ENCODE measurements around the gene BAX. TPM values are rescaled to one million over a fixed set of nuclear protein-coding genes. Genes with fewer than 3 reads are reported as not detected.

Gene BAX
- total and polyA plus RNA-seq, 2 of the 13 experiments (the other 11 are each of a cell fraction or from before 2014, with no cell fraction given): 139 to 176 TPM

DNA sequence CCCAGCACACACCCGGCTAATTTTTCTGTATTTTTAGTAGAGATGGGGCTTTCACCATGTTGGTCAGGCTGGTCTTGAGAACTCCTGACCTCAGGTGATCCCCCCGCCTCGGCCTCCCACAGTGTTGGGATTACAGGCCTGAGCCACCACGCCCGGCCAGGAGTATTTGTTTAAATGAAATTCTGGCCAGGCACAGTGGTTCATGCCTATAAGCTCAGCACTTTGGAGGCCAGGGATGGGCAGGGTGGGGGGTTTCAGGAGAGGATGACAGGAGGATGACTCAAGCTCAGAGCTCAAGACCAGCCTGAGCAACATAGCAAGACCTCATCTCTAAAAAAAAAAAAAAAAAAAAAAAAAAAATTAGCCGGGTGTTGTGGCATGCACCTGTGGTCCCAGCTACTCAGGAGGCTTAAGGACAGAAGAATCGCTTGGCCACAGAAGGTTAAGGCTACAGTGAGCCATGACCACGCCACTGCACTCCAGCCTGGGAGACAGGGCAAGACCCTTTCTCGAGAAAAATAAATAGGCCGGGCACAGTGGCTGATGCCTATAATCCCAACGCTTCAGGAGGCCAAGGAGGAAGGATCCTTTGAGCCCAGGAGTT lies 29.3 kb upstream of the BAX start:
- Histone ChIP-seq H3K79me2 (ENCODE audit: insufficient read depth, low read length) (no peaks in the 10 kb centered on the region), H3K36me3 (replicated peaks in 1 of 2; ENCODE audit: control insufficient read depth in 1 of 2, insufficient read depth in 2 of 2, low read length in 2 of 2) (peaks cover 3 to 10% of the 10 kb centered on the region in 2 experiments; a peak in 4 of 5 replicates), H3K9ac (ENCODE audit: insufficient read depth, low read depth, low read length) (no peak overlapping the region), H3K27me3 (ENCODE audit: control insufficient read depth in 1 of 2, insufficient read depth in 2 of 2, low read length in 2 of 2) (no peaks in the 10 kb centered on the region), H2AFZ (ENCODE audit: low read length) (no peak overlapping the region), H3K27ac (ENCODE audit: extremely low read length, insufficient read depth, low read length) (no peak overlapping the region), H3K9me3 (ENCODE audit: low read length) (no peaks in the 10 kb centered on the region), H3K4me2 (ENCODE audit: low read depth, low read length) (no peak overlapping the region), H4K20me1 (ENCODE audit: insufficient read depth, low read length) (no peaks in the 10 kb centered on the region), H3K4me3 (replicated peaks in 1 of 3; ENCODE audit: insufficient read depth in 1 of 3, low read depth in 2 of 3, low read length in 3 of 3) (no peak overlapping the region), H3K4me1 (ENCODE audit: insufficient read depth, low read length) (no peaks in the 10 kb centered on the region)
- BruUV-seq (replicated peaks): no TSS peak
- in situ Hi-C loops (cut with HindIII; ENCODE audit: extremely low pct_ligation_motif_present, low pct_unique_long_range_greater_than_20kb) (no loop called here), intact Hi-C loops (cut with micrococcal nuclease; ENCODE audit: unreplicated experiment) (no loop called here)
- ChIA-PET POLR2A (interaction anchor here (1.1 to 1.5 kb wide), 2 partner anchors 25 to 29 kb away, joined by 3 read pairs; partner anchors contain the start of genes BAX and NUCB1), CTCF (ENCODE audit: low intra/inter-chr PET ratio, low total read pairs) (no interaction called here)
- 59% methylated on average over 10 of the region's 11 CpGs for WGBS (ENCODE audit: low lambda C conversion rate)
- no peak for FAIRE-seq
- DNase-seq (ENCODE audit: low spot score): peak; percentile 28
- ATAC-seq: no peak
- TF ChIP-seq KDM6A (CRISPR knock-in tag; IDR thresholded peaks at IDR 0.05; ENCODE audit: low read depth): no peak
- no peak for TF ChIP-seq ZNF782 (CRISPR knock-in tag; IDR thresholded peaks at IDR 0.05; ENCODE audit: borderline replicate concordance)
- TF ChIP-seq, protein P1, sequence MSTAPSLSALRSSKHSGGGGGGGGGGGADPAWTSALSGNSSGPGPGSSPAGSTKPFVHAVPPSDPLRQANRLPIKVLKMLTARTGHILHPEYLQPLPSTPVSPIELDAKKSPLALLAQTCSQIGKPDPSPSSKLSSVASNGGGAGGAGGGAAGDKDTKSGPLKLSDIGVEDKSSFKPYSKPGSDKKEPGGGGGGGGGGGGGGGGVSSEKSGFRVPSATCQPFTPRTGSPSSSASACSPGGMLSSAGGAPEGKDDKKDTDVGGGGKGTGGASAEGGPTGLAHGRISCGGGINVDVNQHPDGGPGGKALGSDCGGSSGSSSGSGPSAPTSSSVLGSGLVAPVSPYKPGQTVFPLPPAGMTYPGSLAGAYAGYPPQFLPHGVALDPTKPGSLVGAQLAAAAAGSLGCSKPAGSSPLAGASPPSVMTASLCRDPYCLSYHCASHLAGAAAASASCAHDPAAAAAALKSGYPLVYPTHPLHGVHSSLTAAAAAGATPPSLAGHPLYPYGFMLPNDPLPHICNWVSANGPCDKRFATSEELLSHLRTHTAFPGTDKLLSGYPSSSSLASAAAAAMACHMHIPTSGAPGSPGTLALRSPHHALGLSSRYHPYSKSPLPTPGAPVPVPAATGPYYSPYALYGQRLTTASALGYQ (CRISPR knock-in tag; IDR thresholded peaks at IDR 0.05): no peak
- no peak for TF ChIP-seq ELF1 (CRISPR knock-in tag; IDR thresholded peaks at IDR 0.05)
- TF ChIP-seq FIP1L1 (IDR thresholded peaks at IDR 0.05; ENCODE audit: borderline replicate concordance, insufficient read depth, low read depth, low read length): no peak
- TF ChIP-seq IKZF4 (CRISPR knock-in tag; IDR thresholded peaks at IDR 0.05; ENCODE audit: borderline replicate concordance, low read depth, not compliant biosample characterization): no peak
- no peak for TF ChIP-seq ZNF577 (CRISPR knock-in tag; IDR thresholded peaks at IDR 0.05; ENCODE audit: borderline replicate concordance, low read depth)
- no peak for TF ChIP-seq MAFG (CRISPR knock-in tag; IDR thresholded peaks at IDR 0.05)
- TF ChIP-seq NR2F2 (IDR thresholded peaks at IDR 0.05; ENCODE audit: borderline replicate concordance, low read depth): no peak
- TF ChIP-seq, protein P2, sequence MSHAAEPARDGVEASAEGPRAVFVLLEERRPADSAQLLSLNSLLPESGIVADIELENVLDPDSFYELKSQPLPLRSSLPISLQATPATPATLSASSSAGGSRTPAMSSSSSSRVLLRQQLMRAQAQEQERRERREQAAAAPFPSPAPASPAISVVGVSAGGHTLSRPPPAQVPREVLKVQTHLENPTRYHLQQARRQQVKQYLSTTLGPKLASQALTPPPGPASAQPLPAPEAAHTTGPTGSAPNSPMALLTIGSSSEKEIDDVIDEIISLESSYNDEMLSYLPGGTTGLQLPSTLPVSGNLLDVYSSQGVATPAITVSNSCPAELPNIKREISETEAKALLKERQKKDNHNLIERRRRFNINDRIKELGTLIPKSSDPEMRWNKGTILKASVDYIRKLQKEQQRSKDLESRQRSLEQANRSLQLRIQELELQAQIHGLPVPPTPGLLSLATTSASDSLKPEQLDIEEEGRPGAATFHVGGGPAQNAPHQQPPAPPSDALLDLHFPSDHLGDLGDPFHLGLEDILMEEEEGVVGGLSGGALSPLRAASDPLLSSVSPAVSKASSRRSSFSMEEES (CRISPR knock-in tag; IDR thresholded peaks at IDR 0.05): no peak
- TF ChIP-seq, protein P3, sequence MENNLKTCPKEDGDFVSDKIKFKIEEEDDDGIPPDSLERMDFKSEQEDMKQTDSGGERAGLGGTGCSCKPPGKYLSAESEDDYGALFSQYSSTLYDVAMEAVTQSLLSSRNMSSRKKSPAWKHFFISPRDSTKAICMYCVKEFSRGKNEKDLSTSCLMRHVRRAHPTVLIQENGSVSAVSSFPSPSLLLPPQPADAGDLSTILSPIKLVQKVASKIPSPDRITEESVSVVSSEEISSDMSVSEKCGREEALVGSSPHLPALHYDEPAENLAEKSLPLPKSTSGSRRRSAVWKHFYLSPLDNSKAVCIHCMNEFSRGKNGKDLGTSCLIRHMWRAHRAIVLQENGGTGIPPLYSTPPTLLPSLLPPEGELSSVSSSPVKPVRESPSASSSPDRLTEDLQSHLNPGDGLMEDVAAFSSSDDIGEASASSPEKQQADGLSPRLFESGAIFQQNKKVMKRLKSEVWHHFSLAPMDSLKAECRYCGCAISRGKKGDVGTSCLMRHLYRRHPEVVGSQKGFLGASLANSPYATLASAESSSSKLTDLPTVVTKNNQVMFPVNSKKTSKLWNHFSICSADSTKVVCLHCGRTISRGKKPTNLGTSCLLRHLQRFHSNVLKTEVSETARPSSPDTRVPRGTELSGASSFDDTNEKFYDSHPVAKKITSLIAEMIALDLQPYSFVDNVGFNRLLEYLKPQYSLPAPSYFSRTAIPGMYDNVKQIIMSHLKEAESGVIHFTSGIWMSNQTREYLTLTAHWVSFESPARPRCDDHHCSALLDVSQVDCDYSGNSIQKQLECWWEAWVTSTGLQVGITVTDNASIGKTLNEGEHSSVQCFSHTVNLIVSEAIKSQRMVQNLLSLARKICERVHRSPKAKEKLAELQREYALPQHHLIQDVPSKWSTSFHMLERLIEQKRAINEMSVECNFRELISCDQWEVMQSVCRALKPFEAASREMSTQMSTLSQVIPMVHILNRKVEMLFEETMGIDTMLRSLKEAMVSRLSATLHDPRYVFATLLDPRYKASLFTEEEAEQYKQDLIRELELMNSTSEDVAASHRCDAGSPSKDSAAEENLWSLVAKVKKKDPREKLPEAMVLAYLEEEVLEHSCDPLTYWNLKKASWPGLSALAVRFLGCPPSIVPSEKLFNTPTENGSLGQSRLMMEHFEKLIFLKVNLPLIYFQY (CRISPR knock-in tag; IDR thresholded peaks at IDR 0.05; ENCODE audit: borderline replicate concordance): no peak
- TF ChIP-seq ESRRA (CRISPR knock-in tag; IDR thresholded peaks at IDR 0.05; ENCODE audit: low read depth): no peak
